HCT116 (cell line): ENCODE data around the gene RBM8A. TPM values are rescaled to one million over a fixed set of nuclear protein-coding genes. Genes with fewer than 3 reads are reported as not detected.

Experiments
- ATAC-seq: fragments of 200-7000 bp; cut with Tn5 transposase; 2 replicates; pipeline ENCODE4 v1.9.1; 2020; ENCODE audit warnings: mild to moderate bottlenecking, moderate library complexity
- BruUV-seq: library from RNA; stranded (reverse); fragments of 400-500 nt; replicated peaks from 2 replicates; lab custom pipeline; 2021; lab: Mats Ljungman, UMichigan
- CTCF ChIA-PET: fragments of 300-600 bp; sonication (Branson Sonifier 250); formaldehyde crosslinking; loops from one replicate; lab custom pipeline; 2021; ENCODE audit warnings: antibody characterized with exemption; lab: Charles Lee
- POLR2A ChIA-PET: fragments of 300-600, 350-600 bp; sonication (Branson Sonifier 250); formaldehyde crosslinking; loops from one replicate; lab custom pipeline; 2021; ENCODE audit warnings: antibody characterized with exemption; lab: Charles Lee
- RAD21 ChIA-PET, 2 experiments: fragments of 300-600 bp; sonication (Branson Sonifier 250); formaldehyde crosslinking; loops; one replicate each; lab custom pipeline; 2023; ENCODE audit warnings: low total read pairs in 2 of 2; ENCODE audit not compliant: uncharacterized antibody in 2 of 2, unreplicated experiment in 2 of 2, low non-redundant PET in 1 of 2; lab: Charles Lee
- DNase-seq: peaks from one replicate; pipeline ENCODE4 v3.0.0-alpha.2; 2010; ENCODE audit warnings: low read depth, low spot score
- H2AFZ ChIP-seq: fragments of 200-600 bp; shearing (Covaris generic), sonication (generic); 2 replicates; pipeline ENCODE4 v1.6.1; 2017; ENCODE audit warnings: low read depth, mixed run types, mixed read lengths, antibody characterized with exemption, low read length; ENCODE audit not compliant: poor library complexity, severe bottlenecking
- H3K27ac ChIP-seq: 2 replicates; pipeline ENCODE4 v1.5.1; 2012; ENCODE audit warnings: low read depth, low read length
- H3K27me3 ChIP-seq: fragments of 200-600 bp; sonication (generic); 2 replicates; pipeline ENCODE4 v1.6.1; 2016; ENCODE audit warnings: mixed run types, low read length, mixed read lengths; ENCODE audit not compliant: insufficient read depth
- H3K36me3 ChIP-seq, 2 experiments: fragments of 200-500 bp in 1 of 2; fragments of 200-600 bp in 1 of 2; sonication (Bioruptor generic) in 1 of 2; sonication (generic) in 1 of 2; 2 replicates each; pipeline versions ENCODE4 v1.5.1 to v1.6.1; 2014 to 2016; ENCODE audit warnings: low read length in 2 of 2, inconsistent platforms in 1 of 2, mixed read lengths in 1 of 2, mixed run types in 1 of 2; ENCODE audit not compliant: insufficient read depth in 2 of 2, control insufficient read depth in 1 of 2
- H3K4me1 ChIP-seq, 2 experiments: fragments of 200-600 bp in 1 of 2; sonication (generic) in 1 of 2; 2 replicates each; pipeline versions ENCODE4 v1.5.1 to v1.6.1; 2012 to 2017; ENCODE audit warnings: low read length in 2 of 2, inconsistent platforms in 1 of 2, mild to moderate bottlenecking in 1 of 2, mixed read lengths in 1 of 2, mixed run types in 1 of 2, moderate library complexity in 1 of 2; ENCODE audit not compliant: insufficient read depth in 2 of 2, control insufficient read depth in 1 of 2
- H3K4me2 ChIP-seq: fragments of 200-600 bp; sonication (generic); 2 replicates; pipeline ENCODE4 v1.6.1; 2017; ENCODE audit warnings: mixed run types, low read length, mixed read lengths
- H3K4me3 ChIP-seq, 2 experiments: fragments of 200-600 bp in 1 of 2; sonication (generic) in 1 of 2; replicated peaks in 1 of 2; 2 replicates each; pipeline ENCODE4 v1.5.1; 2011 to 2016; ENCODE audit warnings: low read length in 2 of 2, control low read depth in 1 of 2, low read depth in 1 of 2, mild to moderate bottlenecking in 1 of 2, mixed read lengths in 1 of 2, mixed run types in 1 of 2
- H3K79me2 ChIP-seq: fragments of 200-600 bp; sonication (generic); 2 replicates; pipeline ENCODE4 v1.6.1; 2017; ENCODE audit warnings: mild to moderate bottlenecking, mixed run types, low read length, moderate library complexity, mixed read lengths; ENCODE audit not compliant: insufficient read depth
- H3K9ac ChIP-seq: fragments of 200-600 bp; sonication (generic); 2 replicates; pipeline ENCODE4 v1.6.1; 2016; ENCODE audit warnings: low read length, mixed read lengths
- H3K9me2 ChIP-seq: fragments of 200-600 bp; sonication (generic), shearing (Covaris generic); 2 replicates; pipeline ENCODE4 v1.6.1; 2017; ENCODE audit warnings: mixed run types, mild to moderate bottlenecking, moderate library complexity; ENCODE audit not compliant: insufficient read depth
- H3K9me3 ChIP-seq, 2 experiments: fragments of 200-500 bp in 1 of 2; fragments of 200-600 bp in 1 of 2; sonication (Bioruptor generic) in 1 of 2; sonication (generic) in 1 of 2; 2 replicates each; pipeline ENCODE4 v1.6.1; 2014 to 2017; ENCODE audit warnings: low read length in 2 of 2, mixed read lengths in 2 of 2, inconsistent platforms in 1 of 2, low read depth in 1 of 2, mild to moderate bottlenecking in 1 of 2, mixed run types in 1 of 2, moderate library complexity in 1 of 2; ENCODE audit not compliant: control insufficient read depth in 1 of 2, insufficient read depth in 1 of 2
- H4K20me1 ChIP-seq: fragments of 200-600 bp; sonication (generic), shearing (Covaris generic); 2 replicates; pipeline ENCODE4 v1.6.1; 2017; ENCODE audit warnings: mixed run types, mild to moderate bottlenecking, moderate library complexity; ENCODE audit not compliant: insufficient read depth
- CBX3 ChIP-seq: IDR thresholded peaks from 2 replicates; pipeline ENCODE4 v1.6.1; 2012; ENCODE audit warnings: low read depth
- CEBPB ChIP-seq: IDR thresholded peaks from 2 replicates; pipeline ENCODE4 v1.6.1; 2012; ENCODE audit warnings: low read depth
- CTCF ChIP-seq, 3 experiments: fragments of 200-600 bp in 1 of 3; sonication (generic) in 1 of 3; IDR thresholded peaks in 2 of 3; conservative IDR thresholded peaks in 1 of 3; 2 replicates each; pipeline ENCODE4 v1.5.1; 2012 to 2017; ENCODE audit warnings: low read depth in 2 of 3, low read length in 2 of 3, antibody characterized with exemption in 1 of 3, borderline replicate concordance in 1 of 3, control low read depth in 1 of 3, mild to moderate bottlenecking in 1 of 3, mixed read lengths in 1 of 3, mixed run types in 1 of 3, moderate library complexity in 1 of 3; ENCODE audit not compliant: insufficient read depth in 1 of 3
- MAX ChIP-seq: IDR thresholded peaks from 2 replicates; pipeline ENCODE4 v1.6.1; 2012
- POLR2AphosphoS5 ChIP-seq: IDR thresholded peaks from 2 replicates; pipeline ENCODE4 v1.6.1; 2011; ENCODE audit warnings: mild to moderate bottlenecking, low read depth, low read length, moderate library complexity
- RAD21 ChIP-seq: IDR thresholded peaks from 2 replicates; pipeline ENCODE4 v1.6.1; 2012; ENCODE audit warnings: low read depth, mild to moderate bottlenecking
- intact Hi-C: fragments of 100-400 bp; cut with micrococcal nuclease; formaldehyde crosslinking; loops from 2 replicates; pipeline ENCODE4 v1.10.0; 2022
- total RNA-seq: library from RNA; stranded (reverse); gene quantifications from one replicate; pipeline ENCODE4 v1.2.1, GENCODE V29; 2021; ENCODE audit not compliant: unreplicated experiment

The RBM8A gene
- total RNA-seq, 1 experiment from 2014 or later, result 195 TPM

GRCh38 chr1:145906954-145907753, 20.1 kb downstream of the RBM8A start:
- DNase-seq, result no peak
- no peak overlapping the region for H3K4me3 ChIP-seq
- H3K27ac ChIP-seq, result no peak overlapping the region
- ChIA-PET CTCF (interaction anchor here (0.7 to 2.8 kb wide), 3 partner anchors 15 to 87 kb away, joined by 4 to 19 read pairs (median 8); no protein-coding TSS in a partner anchor), RAD21 (no interaction called here), POLR2A (interaction anchor here (1.2 to 2.4 kb wide), 2 partner anchors 15 to 20 kb away, joined by 3 to 10 read pairs; partner anchors contain the start of gene RBM8A)
- H3K4me2 ChIP-seq, result no peak overlapping the region
- H3K36me3 ChIP-seq, result peaks cover 2 to 5% of the 10 kb centered on the region in 2 experiments; a peak in 3 of 4 replicates
- no peaks in the 10 kb centered on the region for H3K9me2 ChIP-seq
- no peak for TF ChIP-seq POLR2AphosphoS5
- no peak for TF ChIP-seq RAD21
- TF ChIP-seq MAX, result no peak
- TF ChIP-seq CEBPB, result no peak
- H3K9ac ChIP-seq, result no peak overlapping the region
- no TSS peak for BruUV-seq
- H3K9me3 ChIP-seq, result no peaks in the 10 kb centered on the region
- ATAC-seq, result no peak
- H4K20me1 ChIP-seq, result no peaks in the 10 kb centered on the region
- intact Hi-C loops, result loop anchor here (5.0 kb wide), 1 partner anchor 60 kb away; the partner anchor contains the start of gene NUDT17
- no peaks in the 10 kb centered on the region for H3K79me2 ChIP-seq
- no peak overlapping the region for H2AFZ ChIP-seq
- H3K4me1 ChIP-seq, result peaks cover 5 to 14% of the 10 kb centered on the region in 2 experiments; a peak in 3 of 4 replicates
- no peaks in the 10 kb centered on the region for H3K27me3 ChIP-seq

GRCh38 chr1:145901312-145902021, 25.8 kb downstream of the RBM8A start:
- ATAC-seq, result peak; percentile 78
- POLR2A ChIA-PET, result no interaction called here
- DNase-seq, result no peak
- Histone ChIP-seq H3K9me3 (no peaks in the 10 kb centered on the region), H3K4me2 (no peak overlapping the region), H3K27ac (no peak overlapping the region), H3K4me1 (no peaks in the 10 kb centered on the region), H4K20me1 (no peaks in the 10 kb centered on the region), H3K9me2 (no peaks in the 10 kb centered on the region)
- CTCF ChIA-PET, result interaction anchor here (1.3 kb wide), 1 partner anchor 9 kb away, joined by 4 read pairs; no protein-coding TSS in a partner anchor
- BruUV-seq, result no TSS peak
- TF ChIP-seq CTCF (IDR thresholded peaks at IDR 0.05 in 2 of 3, conservative IDR thresholded peaks at IDR 0.05 in 1 of 3; ENCODE audit: borderline replicate concordance in 1 of 3, insufficient read depth in 1 of 3, low read depth in 2 of 3, low read length in 2 of 3), result peak; percentile 23 to 32 (median 26); a peak in 4 of 6 replicates
- peak; percentile 19; the same call in 1 of the 2 replicates for TF ChIP-seq RAD21
- TF ChIP-seq CBX3, result no peak
- TF ChIP-seq, all 23 proteins: peak for 2
- Histone ChIP-seq H3K79me2 (no peaks in the 10 kb centered on the region), H3K27me3 (no peaks in the 10 kb centered on the region), H3K9ac (no peak overlapping the region), H3K36me3 (no peaks in the 10 kb centered on the region), H3K4me3 (no peak overlapping the region), H2AFZ (no peak overlapping the region)
- RAD21 ChIA-PET, result no interaction called here
- intact Hi-C loops, result no loop called here
